ENCODE data around the gene MYO7A. TPM values are rescaled to one million over a fixed set of nuclear protein-coding genes. Genes with fewer than 3 reads are reported as not detected.

MYO7A gene
- total RNA-seq, 1 donor from 2014 or later = 46.4 TPM

GRCh38 chr11:77193911-77194830, 66.1 kb downstream of the MYO7A start:
- Histone ChIP-seq H3K36me3 (no peaks in the 10 kb centered on the region), H3K27ac (no peak overlapping the region), H3K27me3 (no peaks in the 10 kb centered on the region), H3K9me3 (no peaks in the 10 kb centered on the region), H3K4me1 (no peaks in the 10 kb centered on the region), H3K4me3 (no peak overlapping the region)
- intact Hi-C loops (cut with DNase I) = no loop called here
- DNase-seq (ENCODE audit: low spot score in 2 of 2) = no peak
- TF ChIP-seq CTCF (IDR thresholded peaks at IDR 0.05) = no peak

DNA sequence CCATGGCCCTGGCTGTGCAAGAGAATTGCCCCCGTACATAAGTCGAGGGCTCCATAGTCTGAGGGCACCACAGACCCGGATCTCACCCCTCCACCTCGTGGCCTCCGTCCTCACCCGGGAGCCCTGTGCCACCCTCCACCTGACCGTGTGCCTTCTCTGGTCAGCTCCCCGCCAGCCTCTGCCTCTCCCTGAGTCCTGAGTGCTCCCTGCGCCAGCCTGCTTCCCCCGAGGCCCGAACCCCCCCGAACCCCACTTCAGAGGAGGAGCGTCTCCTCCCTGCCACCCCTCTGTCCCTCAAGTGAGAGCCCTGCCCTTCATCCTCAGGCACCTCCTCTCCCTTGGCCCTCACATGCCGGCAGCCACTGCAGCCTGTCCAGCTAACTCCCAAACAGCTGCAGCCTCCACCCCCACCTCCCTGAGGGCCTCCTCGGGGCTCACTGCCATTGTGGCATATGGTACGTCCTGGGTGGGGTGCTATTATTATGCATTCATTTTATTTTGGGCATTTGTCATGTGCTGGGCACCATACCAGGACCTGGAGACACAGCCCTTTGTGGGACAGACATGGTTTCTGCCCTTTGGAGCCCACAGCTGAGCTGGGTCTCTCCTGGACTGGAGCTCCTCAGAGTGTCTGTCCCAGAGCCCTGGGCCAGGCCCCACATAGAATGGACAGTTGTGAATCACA, 67.2 kb downstream of the MYO7A start:
- intact Hi-C loops (cut with DNase I) = no loop called here
- Histone ChIP-seq H3K9me3 (no peaks in the 10 kb centered on the region), H3K36me3 (no peaks in the 10 kb centered on the region), H3K4me1 (no peaks in the 10 kb centered on the region), H3K4me3 (no peak overlapping the region), H3K27me3 (no peaks in the 10 kb centered on the region), H3K27ac (no peak overlapping the region)
- TF ChIP-seq CTCF (IDR thresholded peaks at IDR 0.05) = no peak
- no peak for DNase-seq (ENCODE audit: low spot score in 2 of 2)

DNA sequence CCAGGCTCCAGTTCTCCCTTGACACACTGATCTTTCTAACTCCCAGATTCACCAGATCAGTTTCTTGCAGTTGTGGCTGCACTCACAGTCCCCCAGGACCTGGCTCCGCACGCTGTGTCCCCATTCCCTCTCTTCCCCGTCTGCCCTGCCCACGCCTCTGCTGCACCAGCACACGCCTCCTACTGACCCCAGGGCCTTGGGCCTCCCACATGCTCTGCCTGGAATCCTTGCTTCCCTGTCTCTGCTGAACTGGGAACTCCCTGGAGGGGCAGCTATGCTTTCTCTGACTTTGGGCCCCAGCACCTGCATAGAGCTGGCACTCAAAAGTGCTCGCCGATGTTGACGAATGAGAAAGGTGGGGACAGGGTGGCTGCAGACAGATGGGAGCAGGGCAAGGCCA, 68.9 kb downstream of the MYO7A start:
- intact Hi-C loops (cut with DNase I) = no loop called here
- Histone ChIP-seq H3K4me1 (no peaks in the 10 kb centered on the region), H3K4me3 (no peak overlapping the region), H3K36me3 (no peaks in the 10 kb centered on the region), H3K27ac (no peak overlapping the region), H3K27me3 (no peaks in the 10 kb centered on the region), H3K9me3 (no peaks in the 10 kb centered on the region)
- no peak for TF ChIP-seq CTCF (IDR thresholded peaks at IDR 0.05)
- peak in 1 of 2 donors; percentile 47 for DNase-seq (ENCODE audit: low spot score in 2 of 2)

- Histone ChIP-seq H3K27ac (no peak overlapping the region), H3K36me3 (no peaks in the 10 kb centered on the region), H3K4me3 (no peak overlapping the region), H3K4me1 (no peaks in the 10 kb centered on the region), H3K27me3 (no peaks in the 10 kb centered on the region), H3K9me3 (no peaks in the 10 kb centered on the region)
- peak in 1 of 2 donors; percentile 38 for DNase-seq (ENCODE audit: low spot score in 2 of 2)
- no peak for TF ChIP-seq CTCF (IDR thresholded peaks at IDR 0.05)
- intact Hi-C loops (cut with DNase I) = no loop called here
Observed at GRCh38 chr11:77197626-77198320, 69.7 kb downstream of the MYO7A start.

GRCh38 chr11:77198440-77198849, 70.4 kb downstream of the MYO7A start:
- intact Hi-C loops (cut with DNase I) = no loop called here
- Histone ChIP-seq H3K4me1 (no peaks in the 10 kb centered on the region), H3K27me3 (no peaks in the 10 kb centered on the region), H3K4me3 (no peak overlapping the region), H3K36me3 (no peaks in the 10 kb centered on the region), H3K9me3 (no peaks in the 10 kb centered on the region), H3K27ac (no peak overlapping the region)
- peak in 1 of 2 donors; percentile 58 for DNase-seq (ENCODE audit: low spot score in 2 of 2)
- no peak for TF ChIP-seq CTCF (IDR thresholded peaks at IDR 0.05)

Data from ascending aorta (tissue), 2 donors.